Endothelial cell (in vitro differentiated cells): ENCODE results near the gene SPINK9. TPM values are rescaled to one million over a fixed set of nuclear protein-coding genes. Genes with fewer than 3 reads are reported as not detected.

Source experiments
- DNase-seq: peaks from one replicate; pipeline ENCODE4 v3.0.0; 2021; ENCODE audit warnings: low spot score
- H3K27ac Mint-ChIP-seq: one replicate; pipeline ENCODE4 v1.8.0; 2021; ENCODE audit warnings: mixed read lengths, inconsistent platforms; ENCODE audit not compliant: unreplicated experiment
- H3K27me3 Mint-ChIP-seq: one replicate; pipeline ENCODE4 v1.8.0; 2021; ENCODE audit warnings: mild to moderate bottlenecking, moderate library complexity, mixed read lengths, inconsistent platforms; ENCODE audit not compliant: unreplicated experiment
- H3K36me3 Mint-ChIP-seq: one replicate; pipeline ENCODE4 v1.8.0; 2021; ENCODE audit warnings: mild to moderate bottlenecking, low read depth, mixed read lengths, inconsistent platforms; ENCODE audit not compliant: unreplicated experiment
- H3K4me1 Mint-ChIP-seq: one replicate; pipeline ENCODE4 v1.8.0; 2021; ENCODE audit warnings: mild to moderate bottlenecking, mixed read lengths, inconsistent platforms; ENCODE audit not compliant: unreplicated experiment
- H3K4me3 Mint-ChIP-seq: one replicate; pipeline ENCODE4 v1.8.0; 2021; ENCODE audit warnings: mild to moderate bottlenecking, mixed read lengths, inconsistent platforms; ENCODE audit not compliant: unreplicated experiment
- H3K9me3 Mint-ChIP-seq: one replicate; pipeline ENCODE4 v1.8.0; 2021; ENCODE audit warnings: mixed read lengths, inconsistent platforms; ENCODE audit not compliant: unreplicated experiment
- CTCF ChIP-seq: fragments of 200-600 bp; sonication (generic); IDR thresholded peaks from one replicate; pipeline ENCODE4 v1.5.0; 2021; ENCODE audit warnings: antibody characterized with exemption; ENCODE audit not compliant: unreplicated experiment
- total RNA-seq: library from RNA; stranded (reverse); fragmentation: NEBNext Ultra II Directional; extraction: Animal tissue kit (Norgen Biotek cat#: 25700); gene quantifications from one replicate; pipeline ENCODE4 v1.2.1, GENCODE V29; 2021; ENCODE audit not compliant: unreplicated experiment

Gene SPINK9
- total RNA-seq, 1 donor from 2014 or later: not detected

DNA sequence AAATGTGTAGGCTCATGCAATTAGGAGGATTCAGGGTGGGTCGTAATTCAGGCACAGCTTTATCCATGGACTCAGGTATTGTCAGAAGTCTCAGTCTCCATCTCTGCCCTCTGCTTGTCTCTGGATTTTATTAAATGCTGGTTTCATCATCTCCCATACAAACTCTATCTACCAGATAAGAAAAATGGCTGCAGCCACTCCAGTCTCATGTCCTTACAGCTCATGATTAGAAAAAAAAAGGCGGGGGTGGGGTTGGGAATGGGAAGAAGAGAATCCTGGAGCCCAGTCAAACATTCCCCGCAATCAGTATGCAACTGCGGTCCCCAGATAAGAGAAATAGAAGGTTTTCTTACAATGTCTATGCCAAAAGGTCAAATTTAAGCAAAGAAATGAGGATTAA is 40.8 kb downstream of the SPINK9 start:
- H3K4me3 Mint-ChIP-seq: no peak overlapping the region

DNA sequence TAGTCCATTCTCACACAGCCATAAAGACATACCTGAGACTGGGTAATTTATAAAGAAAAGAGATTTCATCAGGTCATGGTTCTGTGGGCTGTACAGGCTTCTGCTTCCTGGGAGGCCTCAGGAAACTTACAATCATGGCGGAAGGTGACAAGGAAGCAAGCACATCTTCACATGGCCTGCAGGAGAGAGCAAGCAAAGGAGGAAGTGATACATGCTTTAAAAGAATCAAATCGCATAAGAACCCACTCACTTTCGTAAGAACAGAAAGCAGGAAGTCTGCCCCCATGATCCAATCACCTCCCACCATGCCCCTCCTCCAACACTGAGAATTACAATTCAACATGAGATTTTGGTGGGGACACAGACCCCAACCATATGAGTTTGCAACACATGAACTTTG is 43.3 kb downstream of the SPINK9 start:
- H3K4me1 Mint-ChIP-seq: peaks cover 10% of the 10 kb centered on the region
- H3K4me3 Mint-ChIP-seq: no peak overlapping the region
- peaks cover 2% of the 10 kb centered on the region for H3K27me3 Mint-ChIP-seq
- TF ChIP-seq CTCF: no peak
- peaks cover 12% of the 10 kb centered on the region for H3K36me3 Mint-ChIP-seq
- H3K27ac Mint-ChIP-seq: no peak overlapping the region
- DNase-seq: no peak
- no peaks in the 10 kb centered on the region for H3K9me3 Mint-ChIP-seq

More for the DNA sequence above, 40.8 kb downstream of the SPINK9 start:
- no peak for DNase-seq
- H3K4me1 Mint-ChIP-seq: no peaks in the 10 kb centered on the region
- no peak for TF ChIP-seq CTCF
- no peak overlapping the region for H3K27ac Mint-ChIP-seq
- peaks cover 8% of the 10 kb centered on the region for H3K36me3 Mint-ChIP-seq
- no peaks in the 10 kb centered on the region for H3K9me3 Mint-ChIP-seq
- H3K27me3 Mint-ChIP-seq: peaks cover 2% of the 10 kb centered on the region

DNA sequence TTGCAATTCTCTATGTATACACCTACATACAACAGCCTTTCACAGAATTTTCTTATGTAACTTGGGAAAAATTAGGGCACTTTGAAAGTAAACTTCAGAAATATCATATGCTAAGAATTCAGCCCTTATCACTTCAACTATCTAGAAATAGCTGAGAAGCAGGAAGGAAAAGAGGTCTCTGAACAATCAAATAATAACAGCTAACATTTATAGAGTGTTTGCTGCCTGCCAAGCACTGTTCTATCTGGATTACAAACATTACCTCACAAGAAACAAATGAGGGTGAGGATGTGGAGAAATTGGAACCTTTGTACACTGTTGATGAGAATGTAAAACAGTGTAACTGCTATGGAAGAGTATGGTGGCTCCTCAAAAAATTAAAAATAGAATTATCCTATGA is 44.0 kb downstream of the SPINK9 start:
- peaks cover 14% of the 10 kb centered on the region for H3K4me1 Mint-ChIP-seq
- H3K9me3 Mint-ChIP-seq: no peaks in the 10 kb centered on the region
- peaks cover 2% of the 10 kb centered on the region for H3K27me3 Mint-ChIP-seq
- no peak for DNase-seq
- no peak overlapping the region for H3K27ac Mint-ChIP-seq
- no peak overlapping the region for H3K4me3 Mint-ChIP-seq
- TF ChIP-seq CTCF: no peak
- peaks cover 14% of the 10 kb centered on the region for H3K36me3 Mint-ChIP-seq

GRCh38 chr5:148381906-148382305 is 46.5 kb downstream of the SPINK9 start:
- H3K4me1 Mint-ChIP-seq: peaks cover 35% of the 10 kb centered on the region
- peaks cover 20% of the 10 kb centered on the region for H3K36me3 Mint-ChIP-seq
- no peak overlapping the region for H3K27ac Mint-ChIP-seq
- H3K4me3 Mint-ChIP-seq: no peak overlapping the region
- peaks cover 9% of the 10 kb centered on the region for H3K27me3 Mint-ChIP-seq
- no peak for TF ChIP-seq CTCF
- DNase-seq: no peak
- no peaks in the 10 kb centered on the region for H3K9me3 Mint-ChIP-seq

- Mint-ChIP-seq H3K27ac (peak overlapping the region; percentile 97), H3K36me3 (peaks cover 20% of the 10 kb centered on the region), H3K4me3 (peak overlapping the region; percentile 96), H3K27me3 (peaks cover 9% of the 10 kb centered on the region), H3K4me1 (peaks cover 40% of the 10 kb centered on the region), H3K9me3 (no peaks in the 10 kb centered on the region)
- no peak for DNase-seq
- no peak for TF ChIP-seq CTCF
Measured at GRCh38 chr5:148382961-148383360, 47.6 kb downstream of the SPINK9 start.
